ENCODE data around the gene PDZD7.

Gene PDZD7

DNA sequence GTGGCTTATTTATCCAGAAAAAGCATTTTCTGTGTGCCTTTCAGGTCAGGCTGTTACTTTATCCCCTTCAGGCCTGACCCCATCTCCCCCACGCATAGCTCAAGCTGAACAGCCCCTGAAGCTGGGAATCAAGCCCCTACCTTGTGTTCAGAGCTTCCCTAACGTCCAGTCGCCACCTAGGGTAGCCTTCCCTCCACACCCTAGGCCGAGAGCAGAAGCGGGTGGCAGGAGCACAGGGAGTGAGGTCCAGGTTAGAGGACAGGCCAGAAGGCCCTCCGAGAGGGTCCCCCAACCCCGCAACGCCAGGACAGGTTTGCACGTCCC, 62.1 kb downstream of the PDZD7 start:
- ChIA-PET CTCF (interaction anchor here (0.6 to 1.7 kb wide), 6 partner anchors 12 to 47 kb away, joined by 3 to 6 read pairs (median 4); no protein-coding TSS in a partner anchor), POLR2A (ENCODE audit: low non-redundant PET) (interaction anchor here (0.7 kb wide), 1 partner anchor 24 kb away, joined by 4 read pairs; no protein-coding TSS in a partner anchor)
- no peak for DNase-seq (ENCODE audit: low spot score)
- no peak overlapping the region for H3K27ac ChIP-seq
- TF ChIP-seq CTCF (conservative IDR thresholded peaks at IDR 0.05; ENCODE audit: low read depth): no peak

DNA sequence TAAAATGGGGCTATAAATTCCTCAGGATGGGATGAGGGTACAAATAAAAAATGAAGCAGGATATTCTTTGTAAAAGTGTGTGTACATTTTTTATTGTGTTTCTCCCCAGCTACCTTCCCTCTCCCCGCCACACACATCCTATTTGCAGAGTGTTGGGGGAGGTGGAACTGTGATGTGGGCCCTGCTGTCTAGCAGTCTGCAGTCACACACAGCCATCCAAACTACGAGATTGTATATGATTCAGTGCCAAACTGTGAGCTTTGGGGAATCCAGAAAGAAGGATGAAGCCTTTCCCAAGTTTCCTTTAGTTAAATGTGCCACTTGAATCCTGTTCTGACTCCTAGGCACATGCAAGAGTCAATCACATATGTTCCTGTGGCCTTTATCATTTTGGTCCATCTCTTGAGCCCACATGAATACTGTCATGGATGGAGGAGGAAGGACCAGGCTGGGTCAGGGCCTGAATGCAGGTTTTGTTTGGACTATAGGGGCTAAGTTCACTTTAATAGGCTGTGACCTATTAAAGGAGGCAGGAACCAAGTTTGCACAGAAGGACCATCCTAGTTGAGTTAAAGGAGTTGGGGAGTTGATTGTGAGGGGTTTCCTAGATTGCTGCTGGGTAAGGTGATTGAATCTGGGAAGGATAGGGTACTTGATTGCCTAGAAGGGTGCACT, 62.7 kb downstream of the PDZD7 start:
- no peak for DNase-seq (ENCODE audit: low spot score)
- ChIA-PET POLR2A (ENCODE audit: low non-redundant PET) (no interaction called here), CTCF (interaction anchor here (0.5 to 1.7 kb wide), 8 partner anchors 11 to 662 kb away, joined by 3 to 6 read pairs (median 4); no protein-coding TSS in a partner anchor)
- TF ChIP-seq CTCF (conservative IDR thresholded peaks at IDR 0.05; ENCODE audit: low read depth): no peak
- no peak overlapping the region for H3K27ac ChIP-seq

DNA sequence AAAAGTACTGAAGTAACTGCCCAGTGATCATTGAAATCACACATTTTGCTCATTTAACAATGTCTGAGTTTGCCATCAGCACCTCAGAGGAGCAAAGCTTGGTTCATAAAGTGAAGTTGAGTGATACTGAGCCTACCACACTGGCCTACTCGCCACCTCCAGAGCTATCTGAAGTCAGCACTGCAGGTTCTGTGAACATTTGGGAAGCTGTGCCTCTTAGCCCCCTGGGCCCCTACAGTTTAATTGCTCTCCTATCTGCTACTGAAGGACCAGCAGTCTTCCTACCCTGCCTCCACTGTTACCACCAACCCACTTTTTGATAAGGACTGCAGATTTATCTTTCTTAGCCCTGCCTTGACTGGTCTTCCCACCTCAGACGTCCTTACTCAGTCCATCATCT, 63.6 kb downstream of the PDZD7 start:
- no peak for TF ChIP-seq CTCF (conservative IDR thresholded peaks at IDR 0.05; ENCODE audit: low read depth)
- CTCF ChIA-PET: interaction anchor here (0.5 to 1.5 kb wide), 3 partner anchors 26 to 663 kb away, joined by 3 to 4 read pairs (median 3); no protein-coding TSS in a partner anchor
- DNase-seq (ENCODE audit: low spot score): no peak
- H3K27ac ChIP-seq: no peak overlapping the region
- POLR2A ChIA-PET (ENCODE audit: low non-redundant PET): interaction anchor here (0.7 kb wide), 1 partner anchor 409 kb away, joined by 3 read pairs; no protein-coding TSS in a partner anchor

- TF ChIP-seq CTCF (conservative IDR thresholded peaks at IDR 0.05; ENCODE audit: low read depth): no peak
- POLR2A ChIA-PET (ENCODE audit: low non-redundant PET): interaction anchor here (0.7 kb wide), 1 partner anchor 409 kb away, joined by 3 read pairs; no protein-coding TSS in a partner anchor
- no peak overlapping the region for H3K27ac ChIP-seq
- no peak for DNase-seq (ENCODE audit: low spot score)
- CTCF ChIA-PET: interaction anchor here (0.6 to 1.7 kb wide), 4 partner anchors 27 to 56 kb away, joined by 3 to 6 read pairs (median 5); no protein-coding TSS in a partner anchor
Measured at GRCh38 chr10:100966887-100967286, 64.0 kb downstream of the PDZD7 start.

DNA sequence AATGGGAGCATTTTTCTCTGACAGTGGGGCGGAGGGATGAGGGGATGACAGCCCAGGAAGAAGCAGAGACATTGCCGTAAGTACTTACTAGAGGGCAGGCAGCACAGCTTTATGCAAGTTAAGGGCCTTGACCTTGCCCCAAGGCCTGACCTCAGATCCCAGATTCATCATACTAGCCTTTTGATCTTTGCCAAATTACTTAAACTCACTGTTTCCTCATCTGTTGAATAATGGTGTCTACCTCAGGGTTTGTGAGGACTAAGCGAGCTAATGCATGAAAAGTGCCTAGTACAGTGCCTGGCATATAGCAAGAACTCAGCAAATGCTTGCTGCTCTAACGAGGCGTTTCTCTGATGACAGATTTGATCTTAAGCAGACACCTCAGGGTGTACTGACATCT, 65.1 kb downstream of the PDZD7 start:
- TF ChIP-seq CTCF (conservative IDR thresholded peaks at IDR 0.05; ENCODE audit: low read depth): no peak
- H3K27ac ChIP-seq: no peak overlapping the region
- DNase-seq (ENCODE audit: low spot score): no peak
- ChIA-PET POLR2A (ENCODE audit: low non-redundant PET) (no interaction called here), CTCF (interaction anchor here (0.6 to 1.7 kb wide), 5 partner anchors 11 to 879 kb away, joined by 3 to 6 read pairs (median 3); no protein-coding TSS in a partner anchor)

DNA sequence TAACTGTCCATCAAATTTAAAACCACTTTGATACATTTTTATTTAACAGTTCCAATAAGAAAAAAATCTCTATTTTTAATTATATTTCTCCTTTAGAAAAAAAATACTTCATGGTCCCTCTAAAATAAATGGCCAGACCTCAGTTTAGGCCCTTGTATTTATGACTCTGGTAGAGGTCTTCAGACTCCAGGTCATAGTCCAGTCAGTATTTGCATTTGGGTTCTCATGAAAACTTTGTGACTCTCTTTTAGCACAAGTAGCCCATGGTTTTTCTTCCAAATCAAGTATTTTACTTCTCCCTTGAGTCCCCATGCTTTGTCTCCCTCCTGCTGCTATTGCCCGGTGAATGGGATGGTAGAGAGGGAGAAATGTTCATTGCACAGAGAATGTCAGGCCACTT, 67.1 kb downstream of the PDZD7 start:
- H3K27ac ChIP-seq: no peak overlapping the region
- DNase-seq (ENCODE audit: low spot score): no peak
- ChIA-PET CTCF (interaction anchor here (1.0 kb wide), 1 partner anchor 10 kb away, joined by 4 read pairs; no protein-coding TSS in a partner anchor), POLR2A (ENCODE audit: low non-redundant PET) (no interaction called here)
- TF ChIP-seq CTCF (conservative IDR thresholded peaks at IDR 0.05; ENCODE audit: low read depth): no peak

Data from RWPE1 (cell line).